GM23338 (cell line): ENCODE measurements around the gene FOXP1. TPM values are rescaled to one million over a fixed set of nuclear protein-coding genes. Genes with fewer than 3 reads are reported as not detected.

Experiments
- ATAC-seq: fragments of 200-7000 bp; cut with Tn5 transposase; 3 replicates; pipeline ENCODE4 v1.9.1; 2020
- DNase-seq: peaks from one replicate; pipeline ENCODE4 v3.0.0-alpha.2; 2015; ENCODE audit warnings: low spot score
- H2AFZ ChIP-seq: fragments of 200-600 bp; sonication (generic); 2 replicates; pipeline ENCODE4 v1.8.0; 2016; ENCODE audit warnings: antibody characterized with exemption, mild to moderate bottlenecking, moderate library complexity
- H3F3A ChIP-seq: fragments of 200-600 bp; sonication (generic); replicated peaks from 2 replicates; pipeline ENCODE4 v1.8.0; 2017; ENCODE audit warnings: antibody characterized with exemption, mixed run types, low read depth
- H3K27ac ChIP-seq: fragments of 200-600 bp; sonication (generic); 2 replicates; pipeline ENCODE4 v1.6.1; 2016; ENCODE audit warnings: low read depth
- H3K27me3 ChIP-seq: fragments of 200-600 bp; sonication (generic); 2 replicates; pipeline ENCODE4 v1.8.0; 2016; ENCODE audit warnings: mild to moderate bottlenecking, mixed run types, moderate library complexity; ENCODE audit not compliant: insufficient read depth
- H3K36me3 ChIP-seq: fragments of 200-600 bp; sonication (generic); 2 replicates; pipeline ENCODE4 v1.8.0; 2016; ENCODE audit warnings: mild to moderate bottlenecking; ENCODE audit not compliant: insufficient read depth
- H3K4me1 ChIP-seq: fragments of 200-600 bp; sonication (generic); 2 replicates; pipeline ENCODE4 v1.8.0; 2016; ENCODE audit warnings: mild to moderate bottlenecking, moderate library complexity; ENCODE audit not compliant: insufficient read depth
- H3K4me2 ChIP-seq: fragments of 200-600 bp; sonication (generic); 2 replicates; pipeline ENCODE4 v1.7.1; 2017; ENCODE audit warnings: mixed run types
- H3K4me3 ChIP-seq: fragments of 200-600 bp; sonication (generic); 2 replicates; pipeline ENCODE4 v1.6.1; 2016; ENCODE audit warnings: mixed run types
- H3K79me2 ChIP-seq: fragments of 200-600 bp; sonication (generic); replicated peaks from 2 replicates; pipeline ENCODE4 v1.8.0; 2017; ENCODE audit warnings: mild to moderate bottlenecking; ENCODE audit not compliant: insufficient read depth
- H3K9me2 ChIP-seq: fragments of 200-600 bp; sonication (generic); 2 replicates; pipeline ENCODE4 v1.8.0; 2017; ENCODE audit not compliant: insufficient read depth
- H4K20me1 ChIP-seq: fragments of 200-600 bp; sonication (generic); replicated peaks from 2 replicates; pipeline ENCODE4 v1.8.0; 2017; ENCODE audit warnings: mild to moderate bottlenecking; ENCODE audit not compliant: insufficient read depth
- H3K27ac Mint-ChIP-seq: 2 replicates; pipeline ENCODE4 v1.8.0; 2020; ENCODE audit warnings: inconsistent platforms, mild to moderate bottlenecking, moderate library complexity, mixed read lengths
- H3K27me3 Mint-ChIP-seq: 3 replicates; pipeline ENCODE4 v1.8.0; 2022; ENCODE audit warnings: low read depth, mild to moderate bottlenecking, moderate library complexity, mixed read lengths, inconsistent platforms; ENCODE audit not compliant: insufficient read depth, poor library complexity
- H3K36me3 Mint-ChIP-seq: 3 replicates; pipeline ENCODE4 v1.8.0; 2021; ENCODE audit warnings: low read depth, mild to moderate bottlenecking, inconsistent platforms, moderate library complexity, mixed read lengths
- H3K4me1 Mint-ChIP-seq: 3 replicates; pipeline ENCODE4 v1.8.0; 2020; ENCODE audit warnings: mild to moderate bottlenecking, inconsistent platforms, mixed read lengths
- H3K4me3 Mint-ChIP-seq: 3 replicates; pipeline ENCODE4 v1.8.0; 2021; ENCODE audit warnings: moderate library complexity, mild to moderate bottlenecking, inconsistent platforms, mixed read lengths
- H3K9me3 Mint-ChIP-seq: 3 replicates; pipeline ENCODE4 v1.8.0; 2020; ENCODE audit warnings: moderate library complexity, mild to moderate bottlenecking, inconsistent platforms, mixed read lengths
- JUNB ChIP-seq: IDR thresholded peaks from one replicate; pipeline ENCODE4 v1.6.1; 2016; ENCODE audit warnings: antibody characterized with exemption; ENCODE audit not compliant: unreplicated experiment
- NANOG ChIP-seq: IDR thresholded peaks from 2 replicates; pipeline ENCODE4 v1.6.1; 2016; ENCODE audit warnings: antibody characterized with exemption, borderline replicate concordance
- REST ChIP-seq: IDR thresholded peaks from one replicate; pipeline ENCODE4 v1.6.1; 2018; ENCODE audit warnings: antibody characterized with exemption; ENCODE audit not compliant: unreplicated experiment
- STAT1 ChIP-seq: IDR thresholded peaks from one replicate; pipeline ENCODE4 v1.6.1; 2016; ENCODE audit warnings: antibody characterized with exemption; ENCODE audit not compliant: unreplicated experiment
- ZNF331 ChIP-seq: fragments of 250-450 bp; sonication (Bioruptor Pico); IDR thresholded peaks from 2 replicates; pipeline ENCODE4 v1.5.0; 2020; ENCODE audit warnings: low read depth, mild to moderate bottlenecking, moderate library complexity
- polyA plus RNA-seq: library from polyadenylated mRNA; unstranded; fragments of >200 nt; fragmentation: Nextera tagmentation; extraction: Ambion mirVana; gene quantifications from 2 replicates; pipeline ENCODE4 v1.2.1, GENCODE V29; 2016
- total RNA-seq: library from RNA; depleted of rRNA; stranded (reverse); fragments of >200 nt; shearing (Covaris generic); gene quantifications from 2 replicates; pipeline ENCODE4 v1.2.3, GENCODE V29; 2014
- TF ChIP-seq, protein P1 (sequence below): fragments of 250-450 bp; sonication (Bioruptor Pico); IDR thresholded peaks from 2 replicates; pipeline ENCODE4 v1.5.0; 2020; ENCODE audit warnings: mild to moderate bottlenecking, moderate library complexity
- TF ChIP-seq, protein P2 (sequence below): IDR thresholded peaks from 2 replicates; pipeline ENCODE4 v1.6.1; 2016; ENCODE audit warnings: antibody characterized with exemption

Gene FOXP1
- total and polyA plus RNA-seq, 2 experiments from 2014 or later = 32.9 to 35.5 TPM

DNA sequence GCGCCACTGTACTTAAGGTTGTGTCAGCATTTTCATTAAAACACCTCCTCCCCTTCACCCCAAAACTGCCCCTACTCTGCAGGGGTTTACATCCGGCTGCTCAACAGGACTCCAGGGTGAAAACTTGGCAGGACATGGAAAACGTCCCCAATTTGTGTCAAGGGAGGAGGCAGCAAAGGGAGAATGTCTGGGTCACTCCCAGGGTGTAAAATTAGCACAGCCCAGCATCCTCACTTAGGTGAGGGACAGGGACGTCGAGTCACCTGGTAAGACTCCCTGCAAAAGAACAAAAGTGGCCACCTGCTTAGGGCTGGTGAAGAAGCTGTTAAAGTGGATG lies 532.3 kb downstream of the FOXP1 start (continued):
- TF ChIP-seq, protein P1, sequence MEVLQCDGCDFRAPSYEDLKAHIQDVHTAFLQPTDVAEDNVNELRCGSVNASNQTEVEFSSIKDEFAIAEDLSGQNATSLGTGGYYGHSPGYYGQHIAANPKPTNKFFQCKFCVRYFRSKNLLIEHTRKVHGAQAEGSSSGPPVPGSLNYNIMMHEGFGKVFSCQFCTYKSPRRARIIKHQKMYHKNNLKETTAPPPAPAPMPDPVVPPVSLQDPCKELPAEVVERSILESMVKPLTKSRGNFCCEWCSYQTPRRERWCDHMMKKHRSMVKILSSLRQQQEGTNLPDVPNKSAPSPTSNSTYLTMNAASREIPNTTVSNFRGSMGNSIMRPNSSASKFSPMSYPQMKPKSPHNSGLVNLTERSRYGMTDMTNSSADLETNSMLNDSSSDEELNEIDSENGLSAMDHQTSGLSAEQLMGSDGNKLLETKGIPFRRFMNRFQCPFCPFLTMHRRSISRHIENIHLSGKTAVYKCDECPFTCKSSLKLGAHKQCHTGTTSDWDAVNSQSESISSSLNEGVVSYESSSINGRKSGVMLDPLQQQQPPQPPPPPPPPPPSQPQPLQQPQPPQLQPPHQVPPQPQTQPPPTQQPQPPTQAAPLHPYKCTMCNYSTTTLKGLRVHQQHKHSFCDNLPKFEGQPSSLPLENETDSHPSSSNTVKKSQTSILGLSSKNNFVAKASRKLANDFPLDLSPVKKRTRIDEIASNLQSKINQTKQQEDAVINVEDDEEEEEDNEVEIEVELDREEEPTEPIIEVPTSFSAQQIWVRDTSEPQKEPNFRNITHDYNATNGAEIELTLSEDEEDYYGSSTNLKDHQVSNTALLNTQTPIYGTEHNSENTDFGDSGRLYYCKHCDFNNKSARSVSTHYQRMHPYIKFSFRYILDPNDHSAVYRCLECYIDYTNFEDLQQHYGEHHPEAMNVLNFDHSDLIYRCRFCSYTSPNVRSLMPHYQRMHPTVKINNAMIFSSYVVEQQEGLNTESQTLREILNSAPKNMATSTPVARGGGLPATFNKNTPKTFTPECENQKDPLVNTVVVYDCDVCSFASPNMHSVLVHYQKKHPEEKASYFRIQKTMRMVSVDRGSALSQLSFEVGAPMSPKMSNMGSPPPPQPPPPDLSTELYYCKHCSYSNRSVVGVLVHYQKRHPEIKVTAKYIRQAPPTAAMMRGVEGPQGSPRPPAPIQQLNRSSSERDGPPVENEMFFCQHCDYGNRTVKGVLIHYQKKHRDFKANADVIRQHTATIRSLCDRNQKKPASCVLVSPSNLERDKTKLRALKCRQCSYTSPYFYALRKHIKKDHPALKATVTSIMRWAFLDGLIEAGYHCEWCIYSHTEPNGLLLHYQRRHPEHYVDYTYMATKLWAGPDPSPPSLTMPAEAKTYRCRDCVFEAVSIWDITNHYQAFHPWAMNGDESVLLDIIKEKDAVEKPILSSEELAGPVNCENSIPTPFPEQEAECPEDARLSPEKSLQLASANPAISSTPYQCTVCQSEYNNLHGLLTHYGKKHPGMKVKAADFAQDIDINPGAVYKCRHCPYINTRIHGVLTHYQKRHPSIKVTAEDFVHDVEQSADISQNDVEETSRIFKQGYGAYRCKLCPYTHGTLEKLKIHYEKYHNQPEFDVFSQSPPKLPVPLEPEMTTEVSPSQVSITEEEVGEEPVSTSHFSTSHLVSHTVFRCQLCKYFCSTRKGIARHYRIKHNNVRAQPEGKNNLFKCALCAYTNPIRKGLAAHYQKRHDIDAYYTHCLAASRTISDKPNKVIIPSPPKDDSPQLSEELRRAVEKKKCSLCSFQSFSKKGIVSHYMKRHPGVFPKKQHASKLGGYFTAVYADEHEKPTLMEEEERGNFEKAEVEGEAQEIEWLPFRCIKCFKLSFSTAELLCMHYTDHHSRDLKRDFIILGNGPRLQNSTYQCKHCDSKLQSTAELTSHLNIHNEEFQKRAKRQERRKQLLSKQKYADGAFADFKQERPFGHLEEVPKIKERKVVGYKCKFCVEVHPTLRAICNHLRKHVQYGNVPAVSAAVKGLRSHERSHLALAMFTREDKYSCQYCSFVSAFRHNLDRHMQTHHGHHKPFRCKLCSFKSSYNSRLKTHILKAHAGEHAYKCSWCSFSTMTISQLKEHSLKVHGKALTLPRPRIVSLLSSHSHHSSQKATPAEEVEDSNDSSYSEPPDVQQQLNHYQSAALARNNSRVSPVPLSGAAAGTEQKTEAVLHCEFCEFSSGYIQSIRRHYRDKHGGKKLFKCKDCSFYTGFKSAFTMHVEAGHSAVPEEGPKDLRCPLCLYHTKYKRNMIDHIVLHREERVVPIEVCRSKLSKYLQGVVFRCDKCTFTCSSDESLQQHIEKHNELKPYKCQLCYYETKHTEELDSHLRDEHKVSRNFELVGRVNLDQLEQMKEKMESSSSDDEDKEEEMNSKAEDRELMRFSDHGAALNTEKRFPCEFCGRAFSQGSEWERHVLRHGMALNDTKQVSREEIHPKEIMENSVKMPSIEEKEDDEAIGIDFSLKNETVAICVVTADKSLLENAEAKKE (CRISPR knock-in tag) = no peak

GRCh38 chr3:71050538-71051258 lies 532.8 kb downstream of the FOXP1 start:
- H3K36me3 ChIP-seq = no peaks in the 10 kb centered on the region
- peak overlapping the region; percentile 25; the same call in 2 of the 3 replicates for H3K4me3 Mint-ChIP-seq
- no peaks in the 10 kb centered on the region for H3K9me3 Mint-ChIP-seq
- H3K4me1 Mint-ChIP-seq = peaks cover 99% of the 10 kb centered on the region
- peak overlapping the region; percentile 82 for H3K27ac ChIP-seq
- ATAC-seq (peak; percentile 15; the same call in 2 of the 3 replicates), DNase-seq (no peak)
- TF ChIP-seq JUNB (no peak), NANOG (0 out of 2 replicates have a peak, but pooled peaks have one; percentile 55), ZNF331 (CRISPR knock-in tag) (no peak), STAT1 (no peak), REST (no peak)
- TF ChIP-seq, protein P2, sequence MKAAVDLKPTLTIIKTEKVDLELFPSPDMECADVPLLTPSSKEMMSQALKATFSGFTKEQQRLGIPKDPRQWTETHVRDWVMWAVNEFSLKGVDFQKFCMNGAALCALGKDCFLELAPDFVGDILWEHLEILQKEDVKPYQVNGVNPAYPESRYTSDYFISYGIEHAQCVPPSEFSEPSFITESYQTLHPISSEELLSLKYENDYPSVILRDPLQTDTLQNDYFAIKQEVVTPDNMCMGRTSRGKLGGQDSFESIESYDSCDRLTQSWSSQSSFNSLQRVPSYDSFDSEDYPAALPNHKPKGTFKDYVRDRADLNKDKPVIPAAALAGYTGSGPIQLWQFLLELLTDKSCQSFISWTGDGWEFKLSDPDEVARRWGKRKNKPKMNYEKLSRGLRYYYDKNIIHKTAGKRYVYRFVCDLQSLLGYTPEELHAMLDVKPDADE = no peak
- no peaks in the 10 kb centered on the region for H3K27me3 ChIP-seq
- H3K4me2 ChIP-seq = peak overlapping the region; percentile 65
- no peaks in the 10 kb centered on the region for H4K20me1 ChIP-seq
- peaks cover 7% of the 10 kb centered on the region for H3K27me3 Mint-ChIP-seq
- no peaks in the 10 kb centered on the region for H3K9me2 ChIP-seq
- peaks cover 11% of the 10 kb centered on the region for H3F3A ChIP-seq
- no peaks in the 10 kb centered on the region; the same call in 2 of the 3 replicates for H3K36me3 Mint-ChIP-seq
- no peak overlapping the region for H2AFZ ChIP-seq
- H3K4me3 ChIP-seq = peak overlapping the region; percentile 32
- peak overlapping the region; percentile 46 for H3K27ac Mint-ChIP-seq
- H3K79me2 ChIP-seq = peaks cover 19% of the 10 kb centered on the region
- peaks cover 100% of the 10 kb centered on the region for H3K4me1 ChIP-seq
